Liver (tissue), 3 donors: Measurements from ENCODE around the gene PSPC1.

Experiments
- ATF3 ChIP-seq: IDR thresholded peaks from 2 replicates; pipeline ENCODE4 v1.6.1; 2016; ENCODE audit warnings: antibody characterized with exemption
- CTCF ChIP-seq: fragments of 150-350 bp; IDR thresholded peaks from 2 replicates; pipeline ENCODE4 v1.5.1; 2017; ENCODE audit warnings: improper control_type of control experiment, low read depth, low read length; ENCODE audit not compliant: missing input control
- EGR1 ChIP-seq, 2 donors: IDR thresholded peaks; 2 replicates each; pipeline ENCODE4 v1.6.1; 2016 to 2018; ENCODE audit warnings: antibody characterized with exemption in 2 of 2, low read depth in 2 of 2
- FOXA1 ChIP-seq: IDR thresholded peaks from 2 replicates; pipeline ENCODE4 v1.6.1; 2016; ENCODE audit warnings: antibody characterized with exemption
- GABPA ChIP-seq, 2 donors: IDR thresholded peaks in 1 of 2; conservative IDR thresholded peaks in 1 of 2; 2 replicates each; pipeline ENCODE4 v1.6.1; 2016; ENCODE audit warnings: antibody characterized with exemption in 2 of 2, mild to moderate bottlenecking in 1 of 2, moderate library complexity in 1 of 2
- HNF4G ChIP-seq: IDR thresholded peaks from 2 replicates; pipeline ENCODE4 v1.6.1; 2016; ENCODE audit warnings: antibody characterized with exemption
- MAX ChIP-seq: IDR thresholded peaks from 2 replicates; pipeline ENCODE4 v1.6.1; 2016; ENCODE audit warnings: antibody characterized with exemption
- RAD21 ChIP-seq, 2 donors: IDR thresholded peaks; 2 replicates each; pipeline ENCODE4 v1.6.1; 2016; ENCODE audit warnings: antibody characterized with exemption in 2 of 2, mild to moderate bottlenecking in 2 of 2
- REST ChIP-seq: IDR thresholded peaks from 2 replicates; pipeline ENCODE4 v1.6.1; 2016; ENCODE audit warnings: antibody characterized with exemption, mild to moderate bottlenecking
- SP1 ChIP-seq: IDR thresholded peaks from 2 replicates; pipeline ENCODE4 v1.6.1; 2018; ENCODE audit warnings: antibody characterized with exemption, mild to moderate bottlenecking
- TAF1 ChIP-seq: conservative IDR thresholded peaks from 2 replicates; pipeline ENCODE4 v1.6.1; 2016; ENCODE audit warnings: antibody characterized with exemption, mild to moderate bottlenecking
- YY1 ChIP-seq: IDR thresholded peaks from 2 replicates; pipeline ENCODE4 v1.6.1; 2016; ENCODE audit warnings: antibody characterized with exemption, mild to moderate bottlenecking
- ZBTB33 ChIP-seq: IDR thresholded peaks from 2 replicates; pipeline ENCODE4 v1.6.1; 2016; ENCODE audit warnings: antibody characterized with exemption
- donor health status: healthy.
- donor health status: healthy.

- TF ChIP-seq YY1 = no peak
- TF ChIP-seq CTCF = no peak
- no peak for TF ChIP-seq SP1
- TF ChIP-seq ZBTB33 = no peak
- no peak for TF ChIP-seq RAD21 (IDR thresholded peaks at IDR 0.05)
- TF ChIP-seq MAX = no peak
- TF ChIP-seq FOXA1 = no peak
- no peak for TF ChIP-seq TAF1
- no peak for TF ChIP-seq REST
- no peak for TF ChIP-seq EGR1 (IDR thresholded peaks at IDR 0.05; ENCODE audit: low read depth in 2 of 2)
- TF ChIP-seq HNF4G = no peak
- no peak for TF ChIP-seq GABPA (IDR thresholded peaks at IDR 0.05 in 1 of 2, conservative IDR thresholded peaks at IDR 0.05 in 1 of 2)
- no peak for TF ChIP-seq ATF3
Measured at GRCh38 chr13:19817106-19817505, 34.4 kb upstream of the PSPC1 start.
